HCT116 (cell line): ENCODE data around the gene RBBP8. TPM values are rescaled to one million over a fixed set of nuclear protein-coding genes. Genes with fewer than 3 reads are reported as not detected.

Experiments used
- ATAC-seq: fragments of 200-7000 bp; cut with Tn5 transposase; 2 replicates; pipeline ENCODE4 v1.9.1; 2020; ENCODE audit warnings: mild to moderate bottlenecking, moderate library complexity
- BruUV-seq: library from RNA; stranded (reverse); fragments of 400-500 nt; replicated peaks from 2 replicates; lab custom pipeline; 2021; lab: Mats Ljungman, UMichigan
- CTCF ChIA-PET: fragments of 300-600 bp; sonication (Branson Sonifier 250); formaldehyde crosslinking; loops from one replicate; lab custom pipeline; 2021; ENCODE audit warnings: antibody characterized with exemption; lab: Charles Lee
- POLR2A ChIA-PET: fragments of 300-600, 350-600 bp; sonication (Branson Sonifier 250); formaldehyde crosslinking; loops from one replicate; lab custom pipeline; 2021; ENCODE audit warnings: antibody characterized with exemption; lab: Charles Lee
- RAD21 ChIA-PET, 2 experiments: fragments of 300-600 bp; sonication (Branson Sonifier 250); formaldehyde crosslinking; loops; one replicate each; lab custom pipeline; 2023; ENCODE audit warnings: low total read pairs in 2 of 2; ENCODE audit not compliant: uncharacterized antibody in 2 of 2, unreplicated experiment in 2 of 2, low non-redundant PET in 1 of 2; lab: Charles Lee
- DNase-seq: peaks from one replicate; pipeline ENCODE4 v3.0.0-alpha.2; 2010; ENCODE audit warnings: low read depth, low spot score
- H2AFZ ChIP-seq: fragments of 200-600 bp; shearing (Covaris generic), sonication (generic); 2 replicates; pipeline ENCODE4 v1.6.1; 2017; ENCODE audit warnings: low read depth, mixed run types, mixed read lengths, antibody characterized with exemption, low read length; ENCODE audit not compliant: poor library complexity, severe bottlenecking
- H3K27ac ChIP-seq: 2 replicates; pipeline ENCODE4 v1.5.1; 2012; ENCODE audit warnings: low read depth, low read length
- H3K27me3 ChIP-seq: fragments of 200-600 bp; sonication (generic); 2 replicates; pipeline ENCODE4 v1.6.1; 2016; ENCODE audit warnings: mixed run types, low read length, mixed read lengths; ENCODE audit not compliant: insufficient read depth
- H3K36me3 ChIP-seq, 2 experiments: fragments of 200-500 bp in 1 of 2; fragments of 200-600 bp in 1 of 2; sonication (Bioruptor generic) in 1 of 2; sonication (generic) in 1 of 2; 2 replicates each; pipeline versions ENCODE4 v1.5.1 to v1.6.1; 2014 to 2016; ENCODE audit warnings: low read length in 2 of 2, inconsistent platforms in 1 of 2, mixed read lengths in 1 of 2, mixed run types in 1 of 2; ENCODE audit not compliant: insufficient read depth in 2 of 2, control insufficient read depth in 1 of 2
- H3K4me1 ChIP-seq, 2 experiments: fragments of 200-600 bp in 1 of 2; sonication (generic) in 1 of 2; 2 replicates each; pipeline versions ENCODE4 v1.5.1 to v1.6.1; 2012 to 2017; ENCODE audit warnings: low read length in 2 of 2, inconsistent platforms in 1 of 2, mild to moderate bottlenecking in 1 of 2, mixed read lengths in 1 of 2, mixed run types in 1 of 2, moderate library complexity in 1 of 2; ENCODE audit not compliant: insufficient read depth in 2 of 2, control insufficient read depth in 1 of 2
- H3K4me2 ChIP-seq: fragments of 200-600 bp; sonication (generic); 2 replicates; pipeline ENCODE4 v1.6.1; 2017; ENCODE audit warnings: mixed run types, low read length, mixed read lengths
- H3K4me3 ChIP-seq, 2 experiments: fragments of 200-600 bp in 1 of 2; sonication (generic) in 1 of 2; replicated peaks in 1 of 2; 2 replicates each; pipeline ENCODE4 v1.5.1; 2011 to 2016; ENCODE audit warnings: low read length in 2 of 2, control low read depth in 1 of 2, low read depth in 1 of 2, mild to moderate bottlenecking in 1 of 2, mixed read lengths in 1 of 2, mixed run types in 1 of 2
- H3K79me2 ChIP-seq: fragments of 200-600 bp; sonication (generic); 2 replicates; pipeline ENCODE4 v1.6.1; 2017; ENCODE audit warnings: mild to moderate bottlenecking, mixed run types, low read length, moderate library complexity, mixed read lengths; ENCODE audit not compliant: insufficient read depth
- H3K9ac ChIP-seq: fragments of 200-600 bp; sonication (generic); 2 replicates; pipeline ENCODE4 v1.6.1; 2016; ENCODE audit warnings: low read length, mixed read lengths
- H3K9me2 ChIP-seq: fragments of 200-600 bp; sonication (generic), shearing (Covaris generic); 2 replicates; pipeline ENCODE4 v1.6.1; 2017; ENCODE audit warnings: mixed run types, mild to moderate bottlenecking, moderate library complexity; ENCODE audit not compliant: insufficient read depth
- H3K9me3 ChIP-seq, 2 experiments: fragments of 200-500 bp in 1 of 2; fragments of 200-600 bp in 1 of 2; sonication (Bioruptor generic) in 1 of 2; sonication (generic) in 1 of 2; 2 replicates each; pipeline ENCODE4 v1.6.1; 2014 to 2017; ENCODE audit warnings: low read length in 2 of 2, mixed read lengths in 2 of 2, inconsistent platforms in 1 of 2, low read depth in 1 of 2, mild to moderate bottlenecking in 1 of 2, mixed run types in 1 of 2, moderate library complexity in 1 of 2; ENCODE audit not compliant: control insufficient read depth in 1 of 2, insufficient read depth in 1 of 2
- H4K20me1 ChIP-seq: fragments of 200-600 bp; sonication (generic), shearing (Covaris generic); 2 replicates; pipeline ENCODE4 v1.6.1; 2017; ENCODE audit warnings: mixed run types, mild to moderate bottlenecking, moderate library complexity; ENCODE audit not compliant: insufficient read depth
- CBX3 ChIP-seq: IDR thresholded peaks from 2 replicates; pipeline ENCODE4 v1.6.1; 2012; ENCODE audit warnings: low read depth
- CEBPB ChIP-seq: IDR thresholded peaks from 2 replicates; pipeline ENCODE4 v1.6.1; 2012; ENCODE audit warnings: low read depth
- EGR1 ChIP-seq: IDR thresholded peaks from 2 replicates; pipeline ENCODE4 v1.6.1; 2012; ENCODE audit warnings: low read depth
- ELF1 ChIP-seq: IDR thresholded peaks from 2 replicates; pipeline ENCODE4 v1.6.1; 2012; ENCODE audit warnings: low read depth, borderline replicate concordance
- EZH2 ChIP-seq: fragments of 200-600 bp; sonication (generic); IDR thresholded peaks from 2 replicates; pipeline ENCODE4 v1.6.1; 2017; ENCODE audit warnings: antibody characterized with exemption, mixed run types
- EZH2phosphoT487 ChIP-seq: fragments of 200-600 bp; IDR thresholded peaks from 2 replicates; pipeline ENCODE4 v1.6.1; 2018; ENCODE audit warnings: antibody characterized with exemption, borderline replicate concordance
- FOSL1 ChIP-seq: IDR thresholded peaks from 2 replicates; pipeline ENCODE4 v1.6.1; 2012; ENCODE audit warnings: low read depth
- JUND ChIP-seq: IDR thresholded peaks from 2 replicates; pipeline ENCODE4 v1.6.1; 2012
- MAX ChIP-seq: IDR thresholded peaks from 2 replicates; pipeline ENCODE4 v1.6.1; 2012
- POLR2A ChIP-seq: IDR thresholded peaks from 2 replicates; pipeline ENCODE4 v1.7.0; 2011; ENCODE audit warnings: borderline replicate concordance; ENCODE audit not compliant: insufficient read depth, insufficient read length; ENCODE audit errors: extremely low read depth
- POLR2AphosphoS5 ChIP-seq: IDR thresholded peaks from 2 replicates; pipeline ENCODE4 v1.6.1; 2011; ENCODE audit warnings: mild to moderate bottlenecking, low read depth, low read length, moderate library complexity
- RAD21 ChIP-seq: IDR thresholded peaks from 2 replicates; pipeline ENCODE4 v1.6.1; 2012; ENCODE audit warnings: low read depth, mild to moderate bottlenecking
- SIN3A ChIP-seq: IDR thresholded peaks from 2 replicates; pipeline ENCODE4 v1.6.1; 2012; ENCODE audit warnings: low read depth
- SP1 ChIP-seq: IDR thresholded peaks from 2 replicates; pipeline ENCODE4 v1.6.1; 2012; ENCODE audit warnings: low read depth
- SRF ChIP-seq: IDR thresholded peaks from 2 replicates; pipeline ENCODE4 v1.6.1; 2012; ENCODE audit warnings: low read depth
- TCF7L2 ChIP-seq: IDR thresholded peaks from 2 replicates; pipeline ENCODE4 v1.7.0; 2011; ENCODE audit warnings: borderline replicate concordance, inconsistent platforms; ENCODE audit not compliant: insufficient read depth, insufficient read length; ENCODE audit errors: extremely low read depth
- YY1 ChIP-seq: IDR thresholded peaks from 2 replicates; pipeline ENCODE4 v1.6.1; 2011; ENCODE audit warnings: low read length, low read depth, moderate library complexity, mild to moderate bottlenecking; ENCODE audit not compliant: insufficient replicate concordance; ENCODE audit errors: extremely low read depth
- ZFX ChIP-seq: fragments of 450-650 bp; IDR thresholded peaks from 2 replicates; pipeline ENCODE4 v1.6.1; 2017
- intact Hi-C: fragments of 100-400 bp; cut with micrococcal nuclease; formaldehyde crosslinking; loops from 2 replicates; pipeline ENCODE4 v1.10.0; 2022
- total RNA-seq: library from RNA; stranded (reverse); gene quantifications from one replicate; pipeline ENCODE4 v1.2.1, GENCODE V29; 2021; ENCODE audit not compliant: unreplicated experiment
- TF ChIP-seq, protein P1 (sequence below), 3 experiments: fragments of 200-600 bp in 1 of 3; sonication (generic) in 1 of 3; IDR thresholded peaks in 2 of 3; conservative IDR thresholded peaks in 1 of 3; 2 replicates each; pipeline ENCODE4 v1.5.1; 2012 to 2017; ENCODE audit warnings: low read depth in 2 of 3, low read length in 2 of 3, antibody characterized with exemption in 1 of 3, borderline replicate concordance in 1 of 3, control low read depth in 1 of 3, mild to moderate bottlenecking in 1 of 3, mixed read lengths in 1 of 3, mixed run types in 1 of 3, moderate library complexity in 1 of 3; ENCODE audit not compliant: insufficient read depth in 1 of 3

RBBP8 gene
- total RNA-seq, 1 experiment from 2014 or later: 66.6 TPM

DNA sequence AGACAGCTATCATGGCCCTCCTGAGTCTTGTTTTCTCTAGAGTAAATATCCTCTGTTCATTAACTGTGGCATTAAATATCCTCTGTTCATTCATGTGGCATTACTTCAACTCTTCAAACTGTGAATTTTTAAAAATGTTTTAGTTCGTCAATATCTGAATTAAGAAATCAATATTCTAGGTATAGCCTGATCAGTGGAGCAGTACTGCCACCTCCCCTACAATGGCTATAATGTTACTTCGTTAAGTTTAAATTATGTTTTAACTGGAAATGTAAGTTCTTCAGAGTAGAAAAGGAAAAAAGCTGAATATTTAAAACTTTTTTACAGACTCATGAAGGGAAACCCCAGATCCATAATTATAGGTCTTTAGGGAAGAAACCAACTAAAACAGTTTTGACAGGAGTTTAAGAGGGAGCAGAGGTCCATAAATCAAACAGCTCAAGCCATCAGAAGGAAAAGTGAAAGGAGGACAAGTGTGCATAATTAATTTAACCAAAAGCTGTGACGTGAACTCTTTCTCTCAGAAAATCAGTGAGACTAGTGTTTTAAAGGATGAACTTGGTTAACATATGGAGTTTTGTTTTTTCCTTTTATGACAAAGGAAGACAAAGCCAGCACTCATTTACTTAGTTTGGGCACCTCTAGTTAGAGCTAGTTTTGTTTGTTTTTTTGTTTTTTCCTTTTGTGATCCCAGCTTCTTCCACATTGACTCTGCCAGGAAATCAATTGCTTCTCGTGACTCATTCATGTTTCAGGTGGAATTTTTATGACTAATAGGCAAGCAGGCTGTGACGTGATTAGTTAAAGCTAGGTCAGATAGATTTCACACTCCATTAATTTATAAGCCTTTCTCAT lies 44.9 kb downstream of the RBBP8 start:
- peak; percentile 82 for ATAC-seq
- POLR2A ChIA-PET: interaction anchor here (0.7 to 1.2 kb wide), 6 partner anchors 45 to 164 kb away, joined by 3 to 4 read pairs (median 3); partner anchors contain the start of gene RBBP8

More for the DNA sequence above, 44.9 kb downstream of the RBBP8 start:
- ChIA-PET RAD21 (interaction anchor here (0.7 to 1.6 kb wide), 4 partner anchors 159 to 299 kb away, joined by 3 to 6 read pairs (median 4); no protein-coding TSS in a partner anchor), CTCF (interaction anchor here (0.9 to 2.7 kb wide), 9 partner anchors 45 to 180 kb away, joined by 3 to 28 read pairs (median 4); partner anchors contain the start of gene RBBP8)
- H3K4me2 ChIP-seq: peak overlapping the region; percentile 54
- peak overlapping the region; percentile 18 for H3K9ac ChIP-seq
- TF ChIP-seq EZH2 (no peak), EZH2phosphoT487 (no peak), MAX (0 out of 2 replicates have a peak, but pooled peaks have one; percentile 18), CEBPB (peak; percentile 48; the same call in 1 of the 2 replicates), RAD21 (peak; percentile 54; the same call in 1 of the 2 replicates), EGR1 (no peak), JUND (peak; percentile 81), TCF7L2 (no peak), SIN3A (no peak), CBX3 (0 out of 2 replicates have a peak, but pooled peaks have one; percentile 24), POLR2A (no peak), YY1 (no peak), ZFX (no peak), FOSL1 (peak; percentile 90), ELF1 (no peak), SP1 (peak; percentile 75), SRF (0 out of 2 replicates have a peak, but pooled peaks have one; percentile 27), POLR2AphosphoS5 (no peak)
- TF ChIP-seq, protein P1, sequence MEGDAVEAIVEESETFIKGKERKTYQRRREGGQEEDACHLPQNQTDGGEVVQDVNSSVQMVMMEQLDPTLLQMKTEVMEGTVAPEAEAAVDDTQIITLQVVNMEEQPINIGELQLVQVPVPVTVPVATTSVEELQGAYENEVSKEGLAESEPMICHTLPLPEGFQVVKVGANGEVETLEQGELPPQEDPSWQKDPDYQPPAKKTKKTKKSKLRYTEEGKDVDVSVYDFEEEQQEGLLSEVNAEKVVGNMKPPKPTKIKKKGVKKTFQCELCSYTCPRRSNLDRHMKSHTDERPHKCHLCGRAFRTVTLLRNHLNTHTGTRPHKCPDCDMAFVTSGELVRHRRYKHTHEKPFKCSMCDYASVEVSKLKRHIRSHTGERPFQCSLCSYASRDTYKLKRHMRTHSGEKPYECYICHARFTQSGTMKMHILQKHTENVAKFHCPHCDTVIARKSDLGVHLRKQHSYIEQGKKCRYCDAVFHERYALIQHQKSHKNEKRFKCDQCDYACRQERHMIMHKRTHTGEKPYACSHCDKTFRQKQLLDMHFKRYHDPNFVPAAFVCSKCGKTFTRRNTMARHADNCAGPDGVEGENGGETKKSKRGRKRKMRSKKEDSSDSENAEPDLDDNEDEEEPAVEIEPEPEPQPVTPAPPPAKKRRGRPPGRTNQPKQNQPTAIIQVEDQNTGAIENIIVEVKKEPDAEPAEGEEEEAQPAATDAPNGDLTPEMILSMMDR (IDR thresholded peaks at IDR 0.05 in 2 of 3, conservative IDR thresholded peaks at IDR 0.05 in 1 of 3; ENCODE audit: borderline replicate concordance in 1 of 3, insufficient read depth in 1 of 3, low read depth in 2 of 3, low read length in 2 of 3): peak in 1 of 3 experiments; percentile 43; a peak in 1 of 6 replicates
- H3K9me3 ChIP-seq: no peaks in the 10 kb centered on the region
- no peaks in the 10 kb centered on the region for H3K9me2 ChIP-seq
- H3K79me2 ChIP-seq: peaks cover 7% of the 10 kb centered on the region
- H3K27me3 ChIP-seq: no peaks in the 10 kb centered on the region
- H4K20me1 ChIP-seq: 0 out of 2 replicates have a peak, but pooled peaks cover 4% of the 10 kb centered on the region
- H3K4me1 ChIP-seq: peaks cover 20 to 26% of the 10 kb centered on the region in 2 experiments
- DNase-seq: peak; percentile 85
- peaks cover 0 to 18% of the 10 kb centered on the region in 2 experiments; a peak in 2 of 4 replicates for H3K36me3 ChIP-seq
- no peak overlapping the region for H2AFZ ChIP-seq
- BruUV-seq: TSS peak; percentile 7
- H3K27ac ChIP-seq: peak overlapping the region; percentile 74
- intact Hi-C loops: loop anchor here (1.0 to 5.0 kb wide), 2 partner anchors 46 to 165 kb away; partner anchors contain the start of gene RBBP8
- H3K4me3 ChIP-seq: peak overlapping the region in 1 of 2 experiments; percentile 23; a peak in 2 of 4 replicates
